Ovary (tissue), 9 donors: Measurements from ENCODE around the gene TNRC6B. TPM values are rescaled to one million over a fixed set of nuclear protein-coding genes. Genes with fewer than 3 reads are reported as not detected.

ENCODE experiments used
- DNase-seq, 5 donors: peaks; one replicate each; pipeline ENCODE4 v3.0.0-alpha.2; 2019 to 2020
- H3K27ac ChIP-seq, 2 donors: fragments of 200-600 bp; one replicate each; pipeline versions ENCODE4 v1.5.1 to v1.8.0; 2019 to 2022
- H3K27me3 ChIP-seq: fragments of 200-600 bp; one replicate; pipeline ENCODE4 v1.8.0; 2022
- H3K36me3 ChIP-seq: fragments of 200-600 bp; sonication (generic); one replicate; pipeline ENCODE4 v1.5.1; 2019
- H3K4me1 ChIP-seq: one replicate; pipeline ENCODE4 v1.8.1; 2013; ENCODE audit warnings: mild to moderate bottlenecking, moderate library complexity; ENCODE audit not compliant: insufficient read depth
- H3K4me3 ChIP-seq: fragments of 200-600 bp; sonication (generic); one replicate; pipeline ENCODE4 v1.5.1; 2017
- H3K9me3 ChIP-seq, 2 donors: fragments of 200-600 bp in 1 of 2; sonication (generic) in 1 of 2; one replicate each; pipeline versions ENCODE4 v1.5.1 to v1.8.1; 2013 to 2019; ENCODE audit warnings: mild to moderate bottlenecking in 1 of 2, moderate library complexity in 1 of 2
- CTCF ChIP-seq, 3 donors: fragments of 450-650 bp in 2 of 3; fragments of 200-600 bp in 1 of 3; IDR thresholded peaks; one replicate each; pipeline versions ENCODE4 v1.5.1 to v1.8.0; 2016 to 2022; ENCODE audit warnings: antibody characterized with exemption in 3 of 3, mild to moderate bottlenecking in 1 of 3
- EP300 ChIP-seq: sonication (generic); formaldehyde crosslinking; IDR thresholded peaks from one replicate; pipeline ENCODE4 v1.6.1; 2017; ENCODE audit warnings: antibody characterized with exemption
- POLR2A ChIP-seq: fragments of 450-650 bp; IDR thresholded peaks from one replicate; pipeline ENCODE4 v1.6.1; 2017; ENCODE audit warnings: antibody characterized with exemption, mild to moderate bottlenecking, moderate library complexity
- WGBS, 3 donors: extraction: QIAGEN DNeasy Blood & Tissue Kit in 1 of 3; methylation state at CpG; one replicate each; pipeline versions ENCODE4 v1.1.5 to v1.1.7; 2013 to 2017; 5-methylcytosine and 5-hydroxymethylcytosine counted together
- intact Hi-C, 4 donors: fragments of 100-400 bp; cut with DNase I; formaldehyde crosslinking; loops; one replicate each; pipeline versions ENCODE4 v1.11.0 to v1.15.1; 2022 to 2023
- polyA plus RNA-seq, 2 donors: library from polyadenylated mRNA; stranded (reverse); fragments of 200-250 nt in 1 of 2; fragments of 350-450 nt in 1 of 2; fragmentation: Illumina TruSeq in 1 of 2; extraction: RNeasy Lipid Tissue Mini Kit (QIAGEN cat#74804) in 1 of 2; gene quantifications; one replicate each; pipeline ENCODE4 v1.2.3, GENCODE V29; 2013 to 2014
- total RNA-seq, 7 donors: library from RNA; depleted of rRNA in 2 of 7; stranded (reverse); fragments of >200 nt in 2 of 7; fragmentation: NEBNext Ultra II Directional in 3 of 7; extraction: Animal tissue kit (Norgen Biotek cat#: 25700) in 3 of 7; gene quantifications; one replicate each; pipeline versions ENCODE4 v1.1.0 to v1.2.4, GENCODE V29; 2016 to 2023
- donor health status: DM: no; HTN: no; CAD: no; lungs with moderate emphysema.
- donor health status: DM: no; HTN: no; CAD: no.
- donor health status: Bipolar disorder and iron deficiency.
- donor health status: DM: yes; HTN: yes; CAD: no.
- donor health status: DM: no; HTN: no; CAD: no.
- donor health status: DM: yes; HTN: yes; CAD: no.

Gene TNRC6B
- total and polyA plus RNA-seq, 9 donors: 9.4 to 52.1 (median 47.5) TPM

GRCh38 chr22:40237788-40238424, 60.2 kb downstream of the TNRC6B start:
- TF ChIP-seq CTCF (IDR thresholded peaks at IDR 0.05) (no peak), EP300 (no peak), POLR2A (no peak)
- Histone ChIP-seq H3K27ac (no peak overlapping the region), H3K36me3 (no peaks in the 10 kb centered on the region), H3K27me3 (no peaks in the 10 kb centered on the region), H3K4me1 (peaks cover 1% of the 10 kb centered on the region), H3K9me3 (no peaks in the 10 kb centered on the region), H3K4me3 (no peak overlapping the region)
- 82 to 86% (median 82%) methylated on average over 13 of the region's 13 CpGs for WGBS, 3 donors
- DNase-seq: no peak
- intact Hi-C loops: no loop called here

GRCh38 chr22:40238425-40239344, 61.0 kb downstream of the TNRC6B start:
- intact Hi-C loops: no loop called here
- Histone ChIP-seq H3K36me3 (no peaks in the 10 kb centered on the region), H3K4me3 (no peak overlapping the region), H3K27me3 (no peaks in the 10 kb centered on the region), H3K27ac (no peak overlapping the region), H3K4me1 (peaks cover 1% of the 10 kb centered on the region), H3K9me3 (no peaks in the 10 kb centered on the region)
- TF ChIP-seq POLR2A: no peak
- TF ChIP-seq EP300: no peak
- TF ChIP-seq CTCF (IDR thresholded peaks at IDR 0.05): no peak
- WGBS, 3 donors: 55 to 67% (median 67%) methylated on average over 16 of the region's 16 CpGs
- DNase-seq: no peak

- Histone ChIP-seq H3K4me1 (peaks cover 1% of the 10 kb centered on the region), H3K36me3 (no peaks in the 10 kb centered on the region), H3K27ac (no peak overlapping the region), H3K4me3 (no peak overlapping the region), H3K27me3 (no peaks in the 10 kb centered on the region), H3K9me3 (no peaks in the 10 kb centered on the region)
- WGBS, 3 donors: 82 to 90% (median 89%) methylated on average over 4 of the region's 4 CpGs
- TF ChIP-seq CTCF (IDR thresholded peaks at IDR 0.05) (no peak), EP300 (no peak), POLR2A (no peak)
- intact Hi-C loops: no loop called here
- DNase-seq: no peak
Observed at GRCh38 chr22:40239345-40239683, 61.6 kb downstream of the TNRC6B start.

DNA sequence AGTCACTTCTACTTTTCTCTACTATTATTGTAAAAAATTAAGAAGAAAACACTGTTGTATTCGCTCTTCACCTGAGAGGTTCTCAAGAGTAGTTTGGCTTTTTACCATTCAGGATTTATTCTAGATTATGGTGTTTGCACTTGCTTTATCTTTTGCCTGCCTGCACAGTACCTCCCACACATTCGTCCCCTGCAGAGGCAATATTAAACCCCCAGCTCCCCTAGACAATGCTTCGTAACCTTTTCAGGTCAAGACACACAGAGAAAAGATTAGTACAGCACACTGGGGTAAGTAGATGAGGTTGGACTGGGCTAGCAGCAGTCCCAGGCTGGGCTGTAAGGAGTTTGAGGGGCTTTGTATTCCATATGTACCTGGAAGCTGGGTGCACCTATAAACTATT, 62.4 kb downstream of the TNRC6B start:
- H3K9me3 ChIP-seq: no peaks in the 10 kb centered on the region
- no peak for DNase-seq
- H3K27me3 ChIP-seq: no peaks in the 10 kb centered on the region
- H3K27ac ChIP-seq: no peak overlapping the region
- WGBS, 3 donors: 69 to 78% (median 78%) methylated on average over 3 of the region's 3 CpGs
- peaks cover 1% of the 10 kb centered on the region for H3K4me1 ChIP-seq
- no peaks in the 10 kb centered on the region for H3K36me3 ChIP-seq
- TF ChIP-seq EP300: no peak
- no peak overlapping the region for H3K4me3 ChIP-seq
- intact Hi-C loops: no loop called here

- no peak overlapping the region for H3K27ac ChIP-seq
Observed at GRCh38 chr22:40240686-40241085, 63.0 kb downstream of the TNRC6B start.

More at GRCh38 chr22:40240686-40241085, 63.0 kb downstream of the TNRC6B start:
- no peak for DNase-seq
- Histone ChIP-seq H3K27me3 (no peaks in the 10 kb centered on the region), H3K9me3 (no peaks in the 10 kb centered on the region), H3K4me1 (peaks cover 1% of the 10 kb centered on the region), H3K36me3 (no peaks in the 10 kb centered on the region), H3K4me3 (no peak overlapping the region)
- no peak for TF ChIP-seq EP300
- TF ChIP-seq POLR2A: no peak
- no peak for TF ChIP-seq CTCF (IDR thresholded peaks at IDR 0.05)
- intact Hi-C loops: no loop called here
